HCT116 (cell line): ENCODE data around the gene EIF4EBP3.

Experiments used
- CTCF ChIP-seq, 3 experiments: fragments of 200-600 bp in 1 of 3; sonication (generic) in 1 of 3; IDR thresholded peaks in 2 of 3; conservative IDR thresholded peaks in 1 of 3; 2 replicates each; pipeline ENCODE4 v1.5.1; 2012 to 2017; ENCODE audit warnings: low read depth in 2 of 3, low read length in 2 of 3, antibody characterized with exemption in 1 of 3, borderline replicate concordance in 1 of 3, control low read depth in 1 of 3, mild to moderate bottlenecking in 1 of 3, mixed read lengths in 1 of 3, mixed run types in 1 of 3, moderate library complexity in 1 of 3; ENCODE audit not compliant: insufficient read depth in 1 of 3
- EZH2 ChIP-seq: fragments of 200-600 bp; sonication (generic); IDR thresholded peaks from 2 replicates; pipeline ENCODE4 v1.6.1; 2017; ENCODE audit warnings: antibody characterized with exemption, mixed run types
- SP1 ChIP-seq: IDR thresholded peaks from 2 replicates; pipeline ENCODE4 v1.6.1; 2012; ENCODE audit warnings: low read depth

GRCh38 chr5:140595538-140596300 is 48.3 kb downstream of the EIF4EBP3 start:
- no peak for TF ChIP-seq CTCF (IDR thresholded peaks at IDR 0.05 in 2 of 3, conservative IDR thresholded peaks at IDR 0.05 in 1 of 3; ENCODE audit: borderline replicate concordance in 1 of 3, insufficient read depth in 1 of 3, low read depth in 2 of 3, low read length in 2 of 3)
- TF ChIP-seq SP1: no peak
- no peak for TF ChIP-seq EZH2
